ENCODE measurements around the gene TDP2. TPM values are rescaled to one million over a fixed set of nuclear protein-coding genes. Genes with fewer than 3 reads are reported as not detected.

The TDP2 gene
- total and polyA plus RNA-seq, 7 donors = 30.4 to 543 (median 67.6) TPM

DNA sequence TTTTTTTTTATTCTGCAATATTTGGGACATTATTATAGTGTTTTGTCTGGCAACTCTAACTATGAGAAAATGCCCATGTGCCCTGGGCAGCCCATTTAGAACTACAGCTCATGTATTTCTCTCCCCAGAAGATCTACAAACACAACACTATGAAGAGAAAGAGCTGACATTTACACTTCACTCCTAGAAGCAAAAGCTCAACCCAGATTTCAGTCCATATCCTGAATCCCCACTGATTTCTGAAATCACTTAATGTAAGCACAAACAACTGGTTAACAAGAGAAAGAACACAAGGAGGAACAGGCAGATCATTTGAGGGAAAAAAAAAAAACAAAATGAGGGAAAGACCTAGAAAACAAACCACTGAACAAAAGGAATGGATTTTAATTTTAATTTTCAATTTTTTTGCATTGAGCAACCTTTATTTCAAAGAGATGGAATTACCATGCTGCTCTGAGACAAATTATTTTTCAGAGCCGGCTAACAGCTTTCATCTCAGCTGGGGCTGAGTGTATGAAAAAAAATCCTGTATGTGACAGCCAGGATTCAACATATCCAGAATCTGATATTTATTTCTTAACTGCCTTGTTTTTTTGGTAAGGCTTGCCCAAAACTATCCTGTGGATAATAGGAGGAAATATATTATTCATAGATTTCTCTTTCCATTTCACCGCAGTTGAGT, 53.2 kb downstream of the TDP2 start:
- no peaks in the 10 kb centered on the region for H3K27me3 ChIP-seq
- no peak for DNase-seq
- WGBS, 2 donors = 90 to 91% methylated on average over 2 of the region's 2 CpGs

GRCh38 chr6:24610672-24611071, 56.0 kb downstream of the TDP2 start:
- no peak for DNase-seq
- no peaks in the 10 kb centered on the region for H3K4me1 ChIP-seq
- intact Hi-C loops (cut with DNase I) = no loop called here
- 92 to 93% methylated on average over 4 of the region's 4 CpGs for WGBS, 2 donors
- H3K36me3 ChIP-seq = no peaks in the 10 kb centered on the region
- H3K9me3 ChIP-seq = no peaks in the 10 kb centered on the region
- H3K27me3 ChIP-seq = no peaks in the 10 kb centered on the region
- TF ChIP-seq POLR2A (IDR thresholded peaks at IDR 0.05) (no peak), EP300 (IDR thresholded peaks at IDR 0.05) (no peak)
- H3K27ac ChIP-seq = no peak overlapping the region
- no peak overlapping the region for H3K4me3 ChIP-seq

More for the DNA sequence above, 53.2 kb downstream of the TDP2 start:
- no peaks in the 10 kb centered on the region for H3K4me1 ChIP-seq
- H3K4me3 ChIP-seq = no peak overlapping the region
- no peaks in the 10 kb centered on the region for H3K9me3 ChIP-seq
- intact Hi-C loops (cut with DNase I) = no loop called here
- no peaks in the 10 kb centered on the region for H3K36me3 ChIP-seq
- no peak overlapping the region for H3K27ac ChIP-seq
- TF ChIP-seq POLR2A (IDR thresholded peaks at IDR 0.05) (no peak), EP300 (IDR thresholded peaks at IDR 0.05) (no peak), POLR2AphosphoS5 (IDR thresholded peaks at IDR 0.05) (no peak)
- TF ChIP-seq, protein P1, sequence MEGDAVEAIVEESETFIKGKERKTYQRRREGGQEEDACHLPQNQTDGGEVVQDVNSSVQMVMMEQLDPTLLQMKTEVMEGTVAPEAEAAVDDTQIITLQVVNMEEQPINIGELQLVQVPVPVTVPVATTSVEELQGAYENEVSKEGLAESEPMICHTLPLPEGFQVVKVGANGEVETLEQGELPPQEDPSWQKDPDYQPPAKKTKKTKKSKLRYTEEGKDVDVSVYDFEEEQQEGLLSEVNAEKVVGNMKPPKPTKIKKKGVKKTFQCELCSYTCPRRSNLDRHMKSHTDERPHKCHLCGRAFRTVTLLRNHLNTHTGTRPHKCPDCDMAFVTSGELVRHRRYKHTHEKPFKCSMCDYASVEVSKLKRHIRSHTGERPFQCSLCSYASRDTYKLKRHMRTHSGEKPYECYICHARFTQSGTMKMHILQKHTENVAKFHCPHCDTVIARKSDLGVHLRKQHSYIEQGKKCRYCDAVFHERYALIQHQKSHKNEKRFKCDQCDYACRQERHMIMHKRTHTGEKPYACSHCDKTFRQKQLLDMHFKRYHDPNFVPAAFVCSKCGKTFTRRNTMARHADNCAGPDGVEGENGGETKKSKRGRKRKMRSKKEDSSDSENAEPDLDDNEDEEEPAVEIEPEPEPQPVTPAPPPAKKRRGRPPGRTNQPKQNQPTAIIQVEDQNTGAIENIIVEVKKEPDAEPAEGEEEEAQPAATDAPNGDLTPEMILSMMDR (IDR thresholded peaks at IDR 0.05) = no peak

DNA sequence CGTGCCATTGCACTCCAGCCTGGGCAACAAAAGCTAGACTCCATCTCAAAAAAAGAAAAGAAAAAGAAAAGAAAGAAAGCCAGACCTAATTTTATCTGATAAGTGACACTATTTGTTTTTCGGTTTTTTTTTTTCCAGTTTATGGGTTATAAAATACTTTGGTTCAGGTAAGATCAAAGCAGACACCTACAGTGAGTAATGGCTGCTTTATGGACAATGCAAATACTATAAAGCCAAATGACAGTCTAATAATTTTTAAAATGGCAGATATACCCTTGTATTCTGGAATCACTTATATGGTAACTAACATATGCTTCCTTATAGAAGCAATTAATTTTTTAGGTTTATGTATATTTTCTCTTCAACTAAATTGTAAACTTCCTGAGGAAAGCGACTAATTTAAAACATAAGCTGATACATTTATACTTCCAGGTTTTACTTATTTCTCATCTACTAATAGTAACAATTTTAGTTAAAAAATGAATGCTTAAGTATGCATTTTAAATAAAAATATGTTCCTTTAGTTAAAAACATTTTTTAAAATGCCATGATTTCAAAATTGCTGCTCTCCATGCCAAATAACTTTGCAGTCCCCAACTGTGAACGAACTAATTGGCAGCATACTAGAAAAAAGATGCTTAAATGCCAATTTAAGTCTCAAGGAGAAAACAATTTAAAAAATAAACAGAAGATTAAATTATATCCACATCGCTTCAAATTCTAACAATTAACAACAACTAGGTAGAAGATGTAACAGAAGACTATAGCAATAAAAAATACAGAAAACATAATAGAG, 59.2 kb downstream of the TDP2 start:
- no peak overlapping the region for H3K27ac ChIP-seq
- no peaks in the 10 kb centered on the region for H3K4me1 ChIP-seq
- no peak for DNase-seq
- WGBS, 2 donors = 18 to 69% methylated on average over 5 of the region's 5 CpGs
- no peaks in the 10 kb centered on the region for H3K27me3 ChIP-seq
- TF ChIP-seq POLR2AphosphoS5 (IDR thresholded peaks at IDR 0.05) (no peak), EP300 (IDR thresholded peaks at IDR 0.05) (no peak), POLR2A (IDR thresholded peaks at IDR 0.05) (no peak)
- TF ChIP-seq, protein P1 (IDR thresholded peaks at IDR 0.05) = no peak
- no peak overlapping the region for H3K4me3 ChIP-seq
- intact Hi-C loops (cut with DNase I) = no loop called here
- no peaks in the 10 kb centered on the region for H3K36me3 ChIP-seq
- no peaks in the 10 kb centered on the region for H3K9me3 ChIP-seq

DNA sequence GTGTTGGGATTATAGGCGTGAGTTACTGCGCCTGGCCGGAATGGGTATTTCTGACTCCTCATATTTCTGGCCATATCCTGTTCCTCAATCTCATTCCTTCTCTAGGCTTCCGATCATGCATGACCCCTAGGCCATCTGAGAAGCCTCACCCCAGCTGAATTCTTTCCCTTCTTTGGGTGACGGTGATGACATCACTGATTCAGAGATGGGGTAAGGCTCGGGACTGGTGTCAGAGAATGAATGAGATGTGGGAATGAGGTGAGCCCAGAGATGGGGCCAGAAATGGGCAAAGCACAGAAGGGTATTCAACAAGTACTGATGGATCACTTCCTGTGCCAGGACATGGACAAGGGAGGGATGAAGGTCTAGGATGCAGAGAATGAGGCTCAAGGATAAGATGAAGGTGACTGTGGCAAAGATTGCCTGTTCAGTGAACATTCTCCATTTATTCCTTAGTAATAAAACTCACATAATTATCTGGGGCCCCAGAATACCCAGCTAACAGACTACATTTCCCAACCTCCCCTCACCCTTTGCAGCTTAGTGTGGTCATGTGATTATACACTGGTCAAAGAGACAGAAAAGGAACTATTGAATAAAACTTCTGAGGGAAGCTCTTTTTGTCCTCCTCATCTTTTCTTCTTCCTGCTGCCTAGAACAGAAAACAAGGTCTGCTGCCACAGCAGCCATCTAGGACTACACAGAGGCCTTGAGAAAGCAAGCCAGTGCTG, 60.3 kb downstream of the TDP2 start:
- WGBS, 2 donors = 93 to 97% methylated on average over 6 of the region's 6 CpGs
- TF ChIP-seq, protein P1 (IDR thresholded peaks at IDR 0.05) = no peak
- no peak for TF ChIP-seq EP300 (IDR thresholded peaks at IDR 0.05)
- no peak for TF ChIP-seq POLR2AphosphoS5 (IDR thresholded peaks at IDR 0.05)
- no peak for TF ChIP-seq POLR2A (IDR thresholded peaks at IDR 0.05)
- DNase-seq = no peak

GRCh38 chr6:24603241-24603640, 63.5 kb downstream of the TDP2 start:
- intact Hi-C loops (cut with DNase I) = no loop called here
- H3K36me3 ChIP-seq = no peaks in the 10 kb centered on the region
- TF ChIP-seq EP300 (IDR thresholded peaks at IDR 0.05) = no peak
- TF ChIP-seq, protein P1 (IDR thresholded peaks at IDR 0.05) = no peak
- no peak for TF ChIP-seq POLR2A (IDR thresholded peaks at IDR 0.05)
- TF ChIP-seq POLR2AphosphoS5 (IDR thresholded peaks at IDR 0.05) = no peak
- H3K27ac ChIP-seq = no peak overlapping the region
- DNase-seq = no peak
- no peaks in the 10 kb centered on the region for H3K9me3 ChIP-seq
- no peaks in the 10 kb centered on the region for H3K4me1 ChIP-seq
- no peaks in the 10 kb centered on the region for H3K27me3 ChIP-seq
- 95 to 97% methylated on average over 2 of the region's 2 CpGs for WGBS, 2 donors
- H3K4me3 ChIP-seq = no peak overlapping the region

More for the DNA sequence above, 60.3 kb downstream of the TDP2 start:
- H3K4me3 ChIP-seq = no peak overlapping the region
- H3K27me3 ChIP-seq = no peaks in the 10 kb centered on the region
- intact Hi-C loops (cut with DNase I) = no loop called here
- no peaks in the 10 kb centered on the region for H3K4me1 ChIP-seq
- H3K9me3 ChIP-seq = no peaks in the 10 kb centered on the region
- no peak overlapping the region for H3K27ac ChIP-seq
- no peaks in the 10 kb centered on the region for H3K36me3 ChIP-seq
